Measurements from ENCODE around the gene CCSER1.

Gene CCSER1

DNA sequence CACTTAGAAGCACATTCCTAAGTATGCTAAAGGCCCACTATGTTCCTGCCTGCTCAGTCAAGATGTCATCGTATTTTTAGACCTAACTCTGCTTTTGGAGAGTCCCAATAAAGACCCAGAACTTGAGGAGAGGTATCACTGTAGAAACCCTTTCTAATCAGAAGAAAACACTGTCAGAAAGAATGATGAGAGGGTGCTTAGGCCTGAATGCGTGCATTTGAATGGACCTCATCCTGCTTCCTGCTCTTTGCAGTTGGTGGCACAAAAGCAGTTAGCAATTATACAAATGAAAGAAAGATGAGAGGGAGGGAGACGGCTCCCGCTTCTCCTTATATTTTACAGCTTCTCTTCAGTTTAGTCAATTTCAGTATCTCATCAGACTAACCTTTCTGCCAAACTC lies 987.2 kb downstream of the CCSER1 start:
- no peak overlapping the region for H3K27ac ChIP-seq (ENCODE audit: low read depth, low read length, poor library complexity, severe bottlenecking)
- H4K20me1 ChIP-seq (ENCODE audit: insufficient read depth, low read length), result no peaks in the 10 kb centered on the region
- H3K27me3 ChIP-seq (ENCODE audit: insufficient read depth, low read length), result no peaks in the 10 kb centered on the region
- H3K9me2 ChIP-seq (ENCODE audit: low read depth, low read length), result no peaks in the 10 kb centered on the region
- no peak overlapping the region for H3K4me2 ChIP-seq (ENCODE audit: low read length)
- H3K9ac ChIP-seq (ENCODE audit: low read length), result no peak overlapping the region
- no peaks in the 10 kb centered on the region for H3K9me3 ChIP-seq (ENCODE audit: low read length)
- H3K4me3 ChIP-seq (ENCODE audit: low read depth, low read length, poor library complexity, severe bottlenecking), result no peak overlapping the region
- TF ChIP-seq CTCF (IDR thresholded peaks at IDR 0.05; ENCODE audit: low read length), result no peak
- TF ChIP-seq EZH2 (IDR thresholded peaks at IDR 0.05; ENCODE audit: borderline replicate concordance, low read length), result no peak
- H2AFZ ChIP-seq (ENCODE audit: low read length), result no peak overlapping the region
- no peaks in the 10 kb centered on the region for H3K36me3 ChIP-seq (ENCODE audit: insufficient read depth, low read length)
- no peaks in the 10 kb centered on the region for H3K4me1 ChIP-seq (ENCODE audit: insufficient read depth, low read length, severe bottlenecking)
- H3F3A ChIP-seq (ENCODE audit: insufficient read depth, low read length), result no peaks in the 10 kb centered on the region
- H3K79me2 ChIP-seq (ENCODE audit: insufficient read depth, low read length), result no peaks in the 10 kb centered on the region

DNA sequence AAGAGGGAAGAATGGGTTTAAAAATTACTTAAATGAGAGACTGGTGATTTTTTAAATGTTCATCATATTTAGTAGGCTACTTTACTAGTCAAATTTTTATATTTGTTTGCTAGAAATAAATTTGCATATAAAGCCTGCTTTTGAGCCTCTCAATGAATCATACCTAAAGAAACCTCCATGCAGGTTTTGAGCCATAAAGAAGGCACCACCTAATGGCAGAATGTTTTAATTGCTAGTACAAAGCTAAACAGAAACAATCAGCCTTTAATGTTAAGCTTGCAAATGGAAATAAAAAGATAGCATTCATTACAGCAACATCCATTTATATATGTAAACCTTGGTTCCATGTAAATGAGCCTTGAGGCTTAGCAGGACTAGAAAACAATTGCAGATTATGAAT lies 989.7 kb downstream of the CCSER1 start:
- Histone ChIP-seq H3K9me3 (ENCODE audit: low read length) (no peaks in the 10 kb centered on the region), H3K4me1 (ENCODE audit: insufficient read depth, low read length, severe bottlenecking) (no peaks in the 10 kb centered on the region), H3K36me3 (ENCODE audit: insufficient read depth, low read length) (no peaks in the 10 kb centered on the region), H3F3A (ENCODE audit: insufficient read depth, low read length) (no peaks in the 10 kb centered on the region), H3K4me2 (ENCODE audit: low read length) (no peak overlapping the region), H3K79me2 (ENCODE audit: insufficient read depth, low read length) (no peaks in the 10 kb centered on the region), H2AFZ (ENCODE audit: low read length) (no peak overlapping the region), H3K4me3 (ENCODE audit: low read depth, low read length, poor library complexity, severe bottlenecking) (no peak overlapping the region), H3K27ac (ENCODE audit: low read depth, low read length, poor library complexity, severe bottlenecking) (no peak overlapping the region), H3K9ac (ENCODE audit: low read length) (no peak overlapping the region), H3K27me3 (ENCODE audit: insufficient read depth, low read length) (no peaks in the 10 kb centered on the region), H4K20me1 (ENCODE audit: insufficient read depth, low read length) (no peaks in the 10 kb centered on the region), H3K9me2 (ENCODE audit: low read depth, low read length) (no peaks in the 10 kb centered on the region)
- TF ChIP-seq EZH2 (IDR thresholded peaks at IDR 0.05; ENCODE audit: borderline replicate concordance, low read length) (no peak), CTCF (IDR thresholded peaks at IDR 0.05; ENCODE audit: low read length) (peak; percentile 29; the same call in 1 of the 2 replicates)

DNA sequence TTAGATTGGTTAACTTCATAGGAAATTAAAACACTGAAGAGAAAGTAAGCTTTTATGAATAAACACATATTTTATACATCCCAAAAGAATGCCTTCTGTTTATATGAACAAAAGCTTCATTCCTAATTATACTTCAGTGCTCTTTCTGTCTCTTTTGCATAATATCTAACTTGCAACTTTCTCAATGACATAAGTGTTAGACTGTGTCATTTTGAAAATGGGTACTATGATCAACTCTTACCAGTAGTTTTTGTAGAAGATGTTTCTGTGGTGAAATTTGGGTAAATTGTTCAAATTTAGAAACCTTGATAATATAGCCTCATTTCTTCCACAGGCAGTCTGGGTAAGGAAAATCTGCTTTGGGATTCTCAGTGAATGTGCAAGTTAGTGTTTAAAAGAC lies 991.4 kb downstream of the CCSER1 start:
- Histone ChIP-seq H4K20me1 (ENCODE audit: insufficient read depth, low read length) (no peaks in the 10 kb centered on the region), H3K4me2 (ENCODE audit: low read length) (no peak overlapping the region), H3F3A (ENCODE audit: insufficient read depth, low read length) (no peaks in the 10 kb centered on the region), H3K9me2 (ENCODE audit: low read depth, low read length) (no peaks in the 10 kb centered on the region), H3K27me3 (ENCODE audit: insufficient read depth, low read length) (no peaks in the 10 kb centered on the region), H3K79me2 (ENCODE audit: insufficient read depth, low read length) (no peaks in the 10 kb centered on the region), H3K9me3 (ENCODE audit: low read length) (no peaks in the 10 kb centered on the region), H2AFZ (ENCODE audit: low read length) (no peak overlapping the region), H3K4me3 (ENCODE audit: low read depth, low read length, poor library complexity, severe bottlenecking) (no peak overlapping the region), H3K4me1 (ENCODE audit: insufficient read depth, low read length, severe bottlenecking) (no peaks in the 10 kb centered on the region), H3K36me3 (ENCODE audit: insufficient read depth, low read length) (no peaks in the 10 kb centered on the region), H3K27ac (ENCODE audit: low read depth, low read length, poor library complexity, severe bottlenecking) (no peak overlapping the region), H3K9ac (ENCODE audit: low read length) (no peak overlapping the region)
- TF ChIP-seq EZH2 (IDR thresholded peaks at IDR 0.05; ENCODE audit: borderline replicate concordance, low read length) (no peak), CTCF (IDR thresholded peaks at IDR 0.05; ENCODE audit: low read length) (no peak)

Data from OCI-LY1 (cell line).